Femur (tissue), 1 donor: Measurements from ENCODE around the gene NR6A1.
"Not testable (repeated sequence)": the region's sequence is repeated elsewhere in the genome, so short reads cannot be mapped to it uniquely, and the experiment has no call there.

Source experiments
- DNase-seq: peaks from one replicate; pipeline ENCODE4 v3.0.0-alpha.2; 2017

NR6A1 gene

DNA sequence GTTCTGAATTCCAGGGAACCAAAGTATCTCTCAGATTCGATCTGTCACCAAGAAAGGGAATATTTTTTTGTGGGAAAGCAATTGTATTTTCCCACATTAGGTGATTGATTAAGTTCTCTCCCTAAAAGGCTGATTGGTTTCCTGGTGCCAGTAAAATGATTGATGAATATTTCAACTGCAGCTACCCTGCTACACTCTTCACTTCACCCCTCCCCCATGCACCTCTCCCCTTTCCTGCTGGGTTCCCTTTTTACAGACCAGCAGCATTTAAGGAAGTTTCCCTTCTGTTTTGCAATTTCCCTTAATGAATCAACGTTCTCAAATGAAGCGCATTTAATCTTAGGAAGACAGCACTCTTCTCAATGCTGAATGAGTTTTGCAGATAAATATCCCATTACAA lies 13.1 kb downstream of the NR6A1 start:
- DNase-seq, result no peak

DNA sequence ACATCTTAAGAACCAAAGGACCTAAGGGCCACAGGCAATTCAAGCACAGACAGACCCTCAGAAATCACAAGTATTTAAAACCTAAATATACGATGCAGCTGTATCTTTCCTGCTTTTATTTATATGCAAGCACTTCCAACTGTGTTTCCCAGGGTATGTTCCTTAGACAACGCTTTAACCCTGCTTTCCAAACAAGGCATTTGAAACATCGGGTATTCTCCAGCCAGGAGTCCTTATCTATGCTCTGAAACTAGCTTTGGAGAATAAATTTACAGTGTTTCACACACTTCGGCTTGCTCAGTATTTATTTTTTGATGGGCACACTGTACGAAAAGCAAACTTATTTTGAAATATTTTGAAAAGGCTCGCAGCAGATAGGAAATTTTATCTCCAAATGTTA lies 13.5 kb downstream of the NR6A1 start:
- DNase-seq, result no peak

DNA sequence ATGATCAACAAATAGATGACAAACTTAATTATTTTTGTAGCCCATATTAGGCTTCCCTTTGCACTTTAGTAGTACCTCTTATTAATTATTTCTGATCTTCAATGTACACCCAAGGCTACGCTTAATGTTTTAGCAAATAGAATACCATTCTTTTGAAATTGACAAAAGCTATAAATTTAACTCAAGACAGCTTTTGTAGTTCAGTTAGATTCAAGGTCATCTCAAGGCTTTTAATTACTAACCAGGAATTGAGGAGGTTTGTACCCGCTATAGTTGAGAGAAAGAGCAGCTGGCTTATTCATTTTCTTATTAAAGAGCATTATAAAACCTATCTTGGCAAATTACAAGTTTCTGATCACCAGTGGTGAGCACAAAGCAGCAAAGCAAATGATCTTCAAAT lies 15.1 kb downstream of the NR6A1 start:
- no peak for DNase-seq

DNA sequence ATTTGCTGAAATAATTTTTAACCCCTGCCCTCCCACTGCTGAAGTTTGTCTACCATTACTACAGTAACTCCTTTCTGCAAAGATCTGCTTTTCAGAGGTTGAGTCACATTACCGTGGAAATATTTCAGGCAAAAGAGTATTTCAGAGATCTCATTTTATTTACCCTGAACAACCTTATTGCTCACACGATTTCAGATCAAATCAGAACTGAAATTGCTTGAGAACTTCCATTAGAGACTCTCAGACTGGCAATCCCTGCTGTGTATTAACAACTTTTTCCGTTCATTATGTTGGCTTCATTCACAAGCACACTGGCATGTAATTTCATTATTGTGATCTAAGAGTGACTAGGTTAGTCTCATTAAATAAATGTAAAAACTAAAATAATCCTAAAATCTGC lies 16.1 kb downstream of the NR6A1 start:
- DNase-seq, result no peak

DNA sequence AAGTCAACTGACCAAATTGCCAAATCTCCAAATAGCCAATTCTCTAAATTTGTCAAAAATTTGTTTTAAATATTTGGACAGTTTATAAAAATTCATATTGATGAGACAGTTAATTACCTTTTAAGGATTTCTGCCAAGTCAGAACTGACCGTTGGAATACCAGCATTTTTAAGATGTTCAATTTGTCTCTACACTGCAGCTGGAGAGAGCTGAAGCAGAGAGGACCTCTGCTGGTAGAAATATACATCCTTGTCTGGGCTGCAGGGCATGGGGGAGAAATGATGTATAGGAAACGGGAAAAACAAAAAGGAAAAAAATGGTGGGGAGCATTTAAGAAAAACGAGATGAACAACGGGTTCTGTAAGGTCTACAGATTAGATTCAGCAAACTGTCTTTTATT lies 16.8 kb downstream of the NR6A1 start:
- DNase-seq, result no peak

DNA sequence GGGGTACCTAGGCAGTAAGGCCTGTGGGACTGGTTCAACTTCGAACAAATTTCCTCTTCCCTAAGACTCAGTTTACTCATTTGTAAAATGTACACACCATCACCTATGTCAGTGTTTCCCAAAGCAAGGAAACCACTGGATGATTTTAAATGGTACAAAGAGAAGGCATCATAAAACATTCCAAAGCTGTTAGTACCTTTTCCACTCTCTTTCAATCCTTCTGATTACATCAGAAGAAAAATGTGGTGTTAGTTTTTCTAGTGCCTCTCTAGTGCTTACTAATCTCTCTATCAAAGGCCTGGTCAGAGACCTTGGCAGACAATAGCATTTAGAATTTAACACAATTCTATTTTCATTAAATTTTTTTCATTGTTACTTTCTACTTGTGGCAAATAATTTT lies 18.1 kb downstream of the NR6A1 start:
- no peak for DNase-seq

DNA sequence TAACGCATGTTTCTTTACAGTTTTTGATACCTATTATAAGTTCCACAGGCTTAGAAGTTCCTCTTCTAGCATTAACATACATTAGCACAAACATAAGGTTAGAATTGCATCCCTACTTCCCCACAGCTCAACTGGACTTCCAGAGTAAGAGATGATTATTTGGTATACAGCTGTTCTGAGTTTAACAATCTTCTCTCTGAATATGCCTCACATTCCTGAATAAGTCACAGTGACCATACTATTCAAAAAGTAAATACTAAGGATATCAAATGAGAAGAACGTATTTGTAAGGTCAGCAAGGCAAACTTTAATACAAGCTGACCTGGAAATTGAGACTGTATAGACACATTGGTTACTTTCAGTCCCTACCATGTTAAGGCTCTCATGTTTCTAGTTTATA lies 21.3 kb downstream of the NR6A1 start:
- DNase-seq, result no peak

DNA sequence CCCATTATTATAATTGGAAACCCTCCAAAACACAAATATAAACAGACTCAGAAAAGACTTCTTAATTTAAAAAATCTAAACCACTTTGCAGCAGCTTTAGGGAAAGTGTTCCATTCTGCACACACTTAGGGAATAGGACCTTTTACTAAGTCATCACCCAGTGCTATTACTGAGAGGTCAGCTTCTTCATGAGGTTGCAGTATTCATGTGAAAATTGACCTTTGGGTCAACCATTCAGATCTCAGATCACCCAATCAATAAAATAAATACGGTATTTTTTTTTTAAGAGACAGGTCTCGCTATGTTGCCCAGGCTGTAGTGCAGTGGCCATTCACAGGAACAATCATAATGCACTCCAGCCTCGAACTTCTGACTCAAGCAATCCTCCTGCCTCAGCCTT lies 21.8 kb downstream of the NR6A1 start:
- DNase-seq, result no peak

DNA sequence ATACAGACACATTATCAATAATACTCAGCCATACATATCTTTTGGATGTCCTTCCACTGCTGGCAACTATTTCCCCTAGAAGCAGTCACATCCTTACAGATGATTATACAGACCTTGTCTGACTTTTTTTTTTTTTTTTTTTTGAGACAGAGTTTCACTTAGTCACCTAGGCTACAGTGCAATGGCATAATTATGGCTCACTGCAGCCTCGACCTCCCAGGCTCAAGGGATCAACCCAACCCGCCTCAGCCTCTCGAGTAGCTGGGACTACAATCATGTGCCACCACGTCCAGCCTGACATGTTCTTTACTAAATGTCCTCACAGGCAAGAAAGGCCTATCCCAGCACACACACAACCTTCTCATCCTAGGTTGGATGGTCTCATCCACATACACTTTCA lies 24.0 kb downstream of the NR6A1 start:
- no peak for DNase-seq

DNA sequence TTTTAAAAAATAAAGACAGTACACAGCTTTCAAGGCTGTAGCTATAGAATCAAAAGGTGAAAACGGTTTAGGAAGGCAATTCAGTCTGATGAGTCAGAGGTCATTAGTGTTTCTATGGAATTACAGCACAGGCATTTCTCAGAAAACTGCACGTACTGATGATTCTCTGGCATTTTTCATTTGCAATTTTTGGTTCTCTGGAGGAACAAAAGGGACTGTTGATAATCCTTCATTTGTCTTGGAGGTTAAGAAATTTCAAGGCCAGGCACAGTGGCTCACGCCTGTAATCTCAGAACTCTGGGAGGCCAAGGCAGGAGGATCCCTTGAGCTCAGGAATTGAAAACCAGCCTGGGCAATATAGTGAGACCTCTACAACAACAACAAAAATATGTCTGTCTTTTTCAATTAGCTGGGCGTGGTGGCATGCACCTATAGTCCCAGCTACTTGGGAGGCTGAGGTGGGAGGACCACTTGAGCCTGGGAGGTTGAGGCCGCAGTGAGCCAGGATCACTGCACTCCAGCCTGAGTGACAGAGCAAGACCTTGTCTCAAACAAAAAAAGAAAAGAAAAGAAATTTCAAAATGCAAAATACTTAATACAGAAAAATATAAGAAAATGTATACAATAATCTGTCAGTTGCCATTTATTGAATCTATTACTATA lies 27.3 kb downstream of the NR6A1 start:
- no peak for DNase-seq

DNA sequence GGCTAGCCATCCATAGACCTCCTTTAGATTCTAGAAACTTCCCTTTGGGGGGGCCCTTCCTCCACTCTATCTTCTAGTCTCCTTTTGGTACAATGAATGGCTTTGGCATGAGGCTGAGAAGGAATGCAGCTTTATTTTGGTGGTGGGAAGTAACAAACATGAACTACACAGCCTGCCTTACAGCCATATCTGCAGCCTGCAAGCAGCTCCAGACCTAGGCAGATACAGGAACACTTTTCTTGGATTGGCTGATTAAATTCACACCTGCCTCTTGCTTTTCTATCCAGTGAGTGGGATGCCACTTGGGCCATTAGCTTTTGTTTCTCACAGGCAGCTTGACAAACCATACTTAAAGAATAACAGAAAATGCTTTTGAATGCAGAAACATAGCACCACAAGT lies 28.2 kb downstream of the NR6A1 start:
- DNase-seq, result no peak

DNA sequence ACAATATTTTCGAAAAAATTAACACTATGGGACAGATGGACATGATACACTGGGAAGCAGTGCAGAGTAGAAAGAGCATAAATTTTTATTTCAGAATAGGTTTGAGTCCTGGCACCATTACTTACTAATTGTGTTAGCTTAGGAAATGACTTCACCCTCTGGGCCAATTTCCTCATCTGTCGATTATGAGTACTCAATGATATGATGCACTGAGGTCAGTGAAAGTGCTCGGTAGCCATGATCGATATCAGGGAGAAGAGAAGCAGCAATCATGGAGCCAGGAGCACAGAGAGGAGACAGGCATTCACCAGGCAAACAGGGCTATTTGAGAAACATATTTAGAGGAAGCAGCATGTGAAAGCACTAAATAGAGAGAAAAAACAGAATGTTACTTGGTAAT lies 29.4 kb downstream of the NR6A1 start:
- no peak for DNase-seq

DNA sequence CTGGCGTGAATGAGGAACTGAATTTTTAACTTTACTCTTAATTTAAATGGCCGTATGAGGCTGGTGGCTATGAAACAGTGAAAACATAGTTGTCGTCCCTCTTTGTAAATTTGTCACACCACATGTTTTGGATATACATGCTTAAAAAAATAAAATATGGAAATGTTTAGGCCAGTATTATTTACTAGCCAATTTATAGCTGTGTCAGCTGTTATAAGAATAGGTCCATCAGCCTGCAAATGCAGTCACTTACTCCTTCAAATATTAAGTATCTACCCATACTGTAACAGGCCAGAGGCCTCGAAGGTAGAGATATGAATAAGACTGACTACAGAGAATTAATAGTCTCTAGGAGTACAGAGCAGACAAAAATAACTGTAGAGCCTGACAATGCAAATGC lies 30.0 kb downstream of the NR6A1 start:
- DNase-seq, result no peak

DNA sequence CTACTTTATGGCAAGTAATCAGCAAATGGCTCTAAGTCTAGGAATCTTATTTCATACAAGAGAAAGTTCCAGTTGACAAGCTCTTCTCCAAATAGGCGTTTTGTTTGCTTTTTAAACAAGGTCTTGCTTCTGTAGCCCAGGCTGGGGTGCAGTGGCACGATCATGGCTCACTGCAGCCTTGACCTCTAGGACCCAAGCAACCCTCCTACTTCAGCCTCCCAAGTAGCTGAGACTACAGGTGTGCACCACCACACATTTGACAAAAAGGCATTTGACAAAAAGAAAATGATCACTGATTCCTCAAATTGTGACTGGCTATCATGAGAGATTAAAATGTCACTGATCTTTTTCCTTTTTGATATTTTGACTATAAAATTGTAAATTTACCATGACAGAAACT lies 31.8 kb downstream of the NR6A1 start:
- DNase-seq, result no peak

DNA sequence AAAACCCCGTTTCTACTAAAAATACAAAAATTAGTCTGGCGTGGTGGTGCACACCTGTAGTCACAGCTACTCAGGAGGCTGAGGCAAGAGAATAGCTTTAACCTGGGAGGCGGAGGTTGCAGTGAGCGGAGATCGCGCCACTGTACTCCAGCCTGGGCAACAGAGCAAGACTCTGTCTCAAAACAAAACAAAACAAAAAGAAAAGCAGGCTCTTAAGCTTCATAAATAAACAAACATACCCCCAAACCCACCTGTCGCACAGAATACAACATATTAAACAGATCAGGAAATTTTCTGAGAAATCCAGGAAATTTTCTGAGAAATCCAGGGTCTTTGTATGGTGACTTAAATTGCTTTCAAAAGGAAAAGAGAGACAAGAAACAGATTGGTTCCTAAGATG lies 33.0 kb downstream of the NR6A1 start:
- not testable (repeated sequence) for DNase-seq

DNA sequence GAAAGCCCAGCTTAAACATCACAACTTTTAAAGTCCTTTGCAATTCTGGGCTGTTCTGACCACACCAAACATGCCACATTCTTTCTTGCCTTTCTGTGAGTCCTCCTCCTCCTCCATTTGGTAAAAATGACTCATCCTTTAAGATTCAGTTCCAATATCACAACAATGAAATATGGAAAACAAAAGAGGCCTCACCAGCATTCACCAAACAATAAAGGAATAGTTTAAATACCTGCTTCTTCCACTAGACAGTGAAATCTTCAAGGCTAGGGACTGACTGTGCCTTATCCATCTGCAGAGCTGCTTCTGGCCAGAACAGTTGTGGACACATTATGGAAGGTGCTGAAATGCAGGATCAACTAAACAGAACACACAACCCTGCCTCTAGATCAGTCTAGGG lies 36.0 kb downstream of the NR6A1 start:
- no peak for DNase-seq

DNA sequence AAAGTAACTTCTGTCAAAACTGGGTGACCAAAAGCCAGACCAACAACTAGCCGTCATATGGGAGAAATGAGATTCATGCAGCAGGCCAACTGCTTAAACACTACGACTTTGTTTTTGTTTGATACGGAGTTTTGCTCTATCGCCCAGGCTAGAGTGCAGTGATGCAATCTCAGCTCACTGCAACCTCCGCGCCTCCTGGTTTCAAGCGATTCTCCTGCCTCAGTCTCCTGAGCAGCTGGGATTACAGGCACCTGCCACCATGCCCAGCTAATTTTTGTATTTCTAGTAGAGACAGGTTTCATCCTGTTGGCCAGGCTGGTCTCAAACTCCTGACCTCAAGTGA lies 36.4 kb downstream of the NR6A1 start:
- not testable (repeated sequence) for DNase-seq

DNA sequence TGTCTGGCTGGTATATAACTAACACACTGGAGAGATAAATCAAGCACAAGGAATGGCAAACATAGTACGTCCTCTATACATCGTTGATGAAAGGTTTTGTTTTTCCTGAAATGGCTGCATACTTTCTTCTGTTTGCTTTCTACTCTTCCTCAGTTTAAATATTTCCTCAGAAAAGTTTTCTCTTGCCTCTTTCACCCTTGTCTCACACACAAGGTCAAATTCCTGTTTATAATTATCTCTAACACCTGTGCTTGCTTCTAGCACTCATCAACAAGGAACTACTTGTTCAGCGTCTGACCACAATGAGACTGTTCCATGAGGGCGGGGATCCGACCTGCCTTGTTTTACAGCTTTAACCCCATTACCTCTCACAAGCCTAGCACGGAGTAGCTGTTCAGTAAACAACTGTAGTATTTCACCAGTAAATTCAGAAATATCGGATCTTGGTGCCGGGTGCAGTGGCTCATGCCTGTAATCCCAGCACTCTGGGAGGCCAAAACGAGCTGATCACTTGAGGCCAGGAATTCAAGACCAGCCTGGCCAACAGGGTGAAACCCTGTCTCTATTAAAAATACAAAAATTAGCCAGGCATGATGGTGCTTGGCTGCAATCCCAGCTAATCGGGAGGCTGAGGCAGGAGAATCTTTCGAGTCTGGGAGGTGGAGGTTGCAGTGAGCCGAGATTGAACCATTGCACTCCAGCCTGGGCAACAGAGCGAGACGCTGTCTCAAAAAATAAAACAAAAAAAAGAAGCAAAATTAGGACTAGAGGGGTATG lies 37.0 kb downstream of the NR6A1 start:
- DNase-seq, result no peak

DNA sequence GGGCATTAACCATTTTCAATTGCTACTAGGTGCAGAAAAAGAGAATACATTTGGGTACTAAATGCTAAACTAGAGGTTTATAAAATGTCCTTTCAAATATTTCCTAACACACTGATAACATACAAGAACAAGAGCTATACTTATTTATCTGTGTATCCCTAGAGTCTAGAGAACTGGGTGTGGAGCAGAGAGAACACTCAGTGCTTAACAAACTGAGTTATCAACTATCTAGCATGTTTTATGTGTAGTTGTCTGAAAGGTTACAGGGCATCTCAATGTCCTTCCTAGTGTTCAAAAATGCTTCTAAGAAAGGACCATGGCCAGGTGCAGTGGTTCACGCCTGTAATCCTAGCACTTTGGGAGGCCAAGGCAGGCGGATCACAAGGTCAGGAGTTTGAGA lies 40.3 kb downstream of the NR6A1 start:
- no peak for DNase-seq

DNA sequence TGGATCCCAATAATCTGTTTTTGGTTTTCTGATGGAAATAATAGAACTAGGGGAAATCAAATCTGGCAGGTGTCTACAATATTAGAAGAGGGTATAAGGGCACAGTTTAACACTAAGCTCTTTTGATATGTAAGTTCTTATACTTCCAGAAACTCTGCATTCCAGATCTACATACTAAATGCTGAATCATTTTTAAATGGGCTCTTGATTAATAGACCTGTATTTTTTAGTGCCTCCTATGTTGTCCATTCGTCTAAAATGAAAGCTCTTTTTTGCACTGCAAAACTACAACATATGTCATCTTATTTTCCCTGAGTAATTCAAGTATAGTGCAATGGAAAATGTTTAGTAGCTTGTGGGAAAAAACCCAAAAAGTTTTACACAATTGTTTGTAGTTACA lies 44.2 kb downstream of the NR6A1 start:
- DNase-seq, result no peak

DNA sequence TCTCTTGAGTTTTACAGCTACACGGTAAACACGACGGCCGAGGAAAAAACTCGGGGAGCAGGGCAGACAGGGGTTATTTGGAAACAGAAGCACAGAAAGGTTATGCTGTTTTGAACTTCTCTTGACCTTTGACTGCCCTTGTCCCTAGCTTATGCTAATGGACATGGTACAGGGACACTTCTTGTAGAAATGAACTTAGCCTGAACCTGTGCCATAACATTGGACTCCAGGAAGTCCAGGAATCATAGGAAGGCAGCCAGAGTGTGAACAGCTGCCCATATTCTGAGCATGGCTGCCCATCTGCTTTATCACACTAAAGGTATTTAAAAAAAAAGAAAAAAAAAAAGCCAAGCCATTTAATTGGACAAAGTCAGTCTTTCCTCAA lies 46.1 kb downstream of the NR6A1 start:
- DNase-seq, result no peak

DNA sequence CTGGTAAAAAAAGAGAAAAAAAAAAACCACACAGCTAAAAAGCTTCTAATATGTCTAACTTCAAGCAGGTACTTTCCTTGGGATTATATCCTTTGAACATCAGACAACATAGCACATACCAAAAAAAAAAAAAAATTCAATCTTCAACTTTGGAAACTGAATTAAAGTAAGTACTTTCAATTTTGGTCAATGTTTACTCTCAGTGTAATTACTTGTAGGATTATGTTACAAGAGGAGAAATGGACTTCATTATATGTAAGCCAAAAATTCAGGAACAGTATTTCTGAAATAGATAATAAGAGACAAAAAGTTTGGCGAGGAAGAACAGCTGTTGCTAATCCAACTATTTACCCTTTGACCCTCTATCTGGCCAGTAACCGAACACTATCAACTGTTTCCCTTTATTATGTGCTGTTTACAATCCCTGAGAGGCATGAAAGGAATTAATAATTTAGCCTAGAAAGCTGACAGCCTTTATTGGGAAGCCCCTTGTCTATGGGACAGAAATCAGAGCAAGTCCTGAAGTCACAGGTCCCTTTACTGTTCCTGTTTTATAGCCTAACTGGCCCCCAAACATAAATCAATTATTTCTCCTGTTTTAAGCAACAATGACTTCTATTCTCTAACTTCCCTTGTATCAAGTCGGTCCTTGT lies 46.6 kb downstream of the NR6A1 start:
- DNase-seq, result no peak

DNA sequence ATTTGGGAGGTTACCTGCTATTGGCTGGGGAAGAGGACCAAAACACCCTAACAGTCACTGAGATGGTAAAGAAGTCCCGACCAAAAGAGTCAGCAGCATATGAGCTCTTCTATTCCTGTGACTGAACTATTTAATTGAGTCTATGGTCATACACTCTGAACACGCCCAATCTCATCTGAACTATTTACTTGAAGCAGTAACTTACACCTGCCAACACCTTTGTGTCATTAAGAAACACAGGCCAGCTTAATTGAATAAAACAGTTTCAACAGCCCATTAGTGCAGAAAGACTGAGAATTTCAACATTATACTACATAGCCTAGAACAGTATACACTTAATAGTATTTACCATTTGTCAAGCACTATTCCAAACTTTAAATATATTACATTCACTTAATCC lies 47.8 kb downstream of the NR6A1 start:
- no peak for DNase-seq

DNA sequence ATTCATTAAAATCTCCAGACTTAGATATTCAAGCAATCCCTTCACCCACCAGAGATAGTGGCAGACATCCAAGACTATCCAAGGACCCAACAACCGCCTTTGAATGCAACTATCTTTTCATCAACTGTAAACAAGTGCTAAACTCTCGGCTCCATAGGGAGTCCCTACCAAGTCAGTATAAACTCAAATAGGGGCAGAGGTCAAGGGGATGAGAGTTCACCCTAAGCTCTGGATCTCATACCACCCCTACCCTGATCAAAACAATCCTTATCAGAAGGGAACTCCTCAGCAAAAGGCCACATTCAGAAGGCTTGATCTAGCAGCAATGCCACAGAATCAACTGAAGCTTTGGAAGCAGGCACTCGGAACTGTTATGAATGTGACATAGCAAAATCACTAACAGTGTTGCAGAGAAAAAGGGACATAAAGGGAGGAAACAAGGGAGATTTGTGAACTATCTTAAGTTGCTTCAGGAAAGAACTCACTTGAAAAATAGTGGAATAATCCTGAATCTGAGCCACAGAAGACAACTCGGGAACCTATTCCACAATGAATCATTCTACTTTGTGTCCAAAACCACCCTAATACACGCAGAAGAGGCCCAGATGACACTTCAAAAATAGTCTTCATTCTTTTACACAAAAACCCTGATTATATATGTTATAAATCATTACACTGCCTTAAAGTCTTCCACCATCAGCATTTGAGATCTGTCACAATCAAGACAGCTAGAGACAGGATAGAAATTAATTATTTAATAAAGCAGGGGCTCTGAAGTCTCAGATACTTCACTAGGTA lies 49.8 kb downstream of the NR6A1 start:
- DNase-seq, result no peak
